CD14-positive monocyte (primary cell): Measurements from ENCODE around the gene MAD1L1. TPM values are rescaled to one million over a fixed set of nuclear protein-coding genes. Genes with fewer than 3 reads are reported as not detected.

Source experiments
- DNase-seq, 3 donors: peaks; one replicate each; pipeline ENCODE4 v3.0.0-alpha.2; 2011 to 2022
- H2AFZ ChIP-seq: 2 replicates; pipeline ENCODE4 v1.6.0; 2012; ENCODE audit warnings: mild to moderate bottlenecking, low read depth, low read length, inconsistent platforms; ENCODE audit not compliant: insufficient read depth, poor library complexity, severe bottlenecking
- H3K27ac ChIP-seq, 2 donors: 1 replicate in 1 of 2; 2 replicates in 1 of 2; pipeline ENCODE4 v1.5.1; 2012 to 2013; ENCODE audit warnings: low read length in 2 of 2, control low read depth in 1 of 2, inconsistent platforms in 1 of 2, low read depth in 1 of 2, mild to moderate bottlenecking in 1 of 2
- H3K27me3 ChIP-seq, 2 donors: one replicate each; pipeline versions ENCODE4 v1.6.0 to v1.6.1; 2011 to 2013; ENCODE audit warnings: low read length in 2 of 2; ENCODE audit not compliant: control insufficient read depth in 2 of 2, insufficient read depth in 2 of 2
- H3K36me3 ChIP-seq, 2 donors: replicated peaks in 1 of 2; 1 replicate in 1 of 2; 2 replicates in 1 of 2; pipeline versions ENCODE4 v1.5.1 to v1.6.1; 2012 to 2013; ENCODE audit warnings: low read length in 2 of 2, control low read depth in 1 of 2, inconsistent platforms in 1 of 2, mild to moderate bottlenecking in 1 of 2; ENCODE audit not compliant: insufficient read depth in 2 of 2, control insufficient read depth in 1 of 2
- H3K4me1 ChIP-seq, 2 donors: 1 replicate in 1 of 2; 2 replicates in 1 of 2; pipeline versions ENCODE4 v1.5.1 to v1.6.1; 2012 to 2013; ENCODE audit warnings: low read length in 2 of 2, control low read depth in 1 of 2, inconsistent platforms in 1 of 2, mild to moderate bottlenecking in 1 of 2, moderate library complexity in 1 of 2; ENCODE audit not compliant: insufficient read depth in 2 of 2, control insufficient read depth in 1 of 2
- H3K4me2 ChIP-seq: replicated peaks from 2 replicates; pipeline ENCODE3; 2012; ENCODE audit warnings: low read length, moderate library complexity, mild to moderate bottlenecking; ENCODE audit not compliant: poor library complexity, severe bottlenecking; ENCODE audit errors: extremely low read depth
- H3K4me3 ChIP-seq, 3 experiments: fragments of 200-600 bp in 1 of 3; sonication (generic) in 1 of 3; replicated peaks in 1 of 3; 1 replicate in 2 of 3; 2 replicates in 1 of 3; pipeline ENCODE4 v1.5.1; 2011 to 2013; ENCODE audit warnings: low read length in 3 of 3, mild to moderate bottlenecking in 3 of 3, control low read depth in 2 of 3, low read depth in 2 of 3, inconsistent platforms in 1 of 3, moderate library complexity in 1 of 3
- H3K79me2 ChIP-seq: 2 replicates; pipeline ENCODE4 v1.6.0; 2012; ENCODE audit warnings: mild to moderate bottlenecking, control low read depth, inconsistent platforms, low read length, moderate library complexity; ENCODE audit not compliant: insufficient read depth
- H3K9ac ChIP-seq: 2 replicates; pipeline ENCODE4 v1.6.0; 2017; ENCODE audit warnings: low read length, mild to moderate bottlenecking; ENCODE audit not compliant: insufficient read depth, poor library complexity, severe bottlenecking
- H3K9me3 ChIP-seq, 2 donors: replicated peaks in 1 of 2; 1 replicate in 1 of 2; 2 replicates in 1 of 2; pipeline versions ENCODE4 v1.5.1 to v1.6.1; 2012 to 2013; ENCODE audit warnings: low read length in 2 of 2, control low read depth in 1 of 2; ENCODE audit not compliant: control insufficient read depth in 1 of 2, insufficient read depth in 1 of 2
- H4K20me1 ChIP-seq: 2 replicates; pipeline ENCODE4 v1.6.0; 2012; ENCODE audit warnings: mild to moderate bottlenecking, low read length, control low read depth, moderate library complexity; ENCODE audit not compliant: insufficient read depth
- H3K27ac Mint-ChIP-seq, 7 donors: one replicate each; pipeline ENCODE4 v1.8.0; 2020; ENCODE audit warnings: mild to moderate bottlenecking in 7 of 7, mixed read lengths in 7 of 7, moderate library complexity in 6 of 7, inconsistent platforms in 2 of 7
- H3K27me3 Mint-ChIP-seq, 3 donors: one replicate each; pipeline ENCODE4 v1.8.0; 2021 to 2022; ENCODE audit warnings: low read depth in 3 of 3, mild to moderate bottlenecking in 3 of 3, mixed read lengths in 3 of 3, moderate library complexity in 3 of 3, inconsistent platforms in 1 of 3
- H3K36me3 Mint-ChIP-seq, 2 donors: one replicate each; pipeline ENCODE4 v1.8.0; 2020; ENCODE audit warnings: mixed read lengths in 2 of 2, inconsistent platforms in 1 of 2, mild to moderate bottlenecking in 1 of 2
- H3K4me1 Mint-ChIP-seq: one replicate; pipeline ENCODE4 v1.8.0; 2020; ENCODE audit warnings: mild to moderate bottlenecking, mixed read lengths
- H3K4me3 Mint-ChIP-seq, 2 donors: one replicate each; pipeline ENCODE4 v1.8.0; 2020; ENCODE audit warnings: mild to moderate bottlenecking in 2 of 2, mixed read lengths in 2 of 2, moderate library complexity in 1 of 2
- H3K9me3 Mint-ChIP-seq, 7 donors: one replicate each; pipeline ENCODE4 v1.8.0; 2020 to 2022; ENCODE audit warnings: mixed read lengths in 7 of 7, mild to moderate bottlenecking in 6 of 7, moderate library complexity in 6 of 7, inconsistent platforms in 2 of 7
- WGBS: methylation state at CpG from one replicate; pipeline ENCODE4 v1.1.5; 2013; ENCODE audit warnings: missing lambda C conversion rate; ENCODE audit not compliant: insufficient coverage; 5-methylcytosine and 5-hydroxymethylcytosine counted together
- intact Hi-C, 2 donors: fragments of 100-400 bp; cut with micrococcal nuclease; formaldehyde crosslinking; loops; one replicate each; pipeline versions ENCODE4 v1.15.0 to v1.15.1; 2023
- polyA plus RNA-seq, 3 donors: library from polyadenylated mRNA; depleted of rRNA in 1 of 3; unstranded in 2 of 3; stranded (reverse) in 1 of 3; fragments of 300-500 nt in 2 of 3; fragments of >200 nt in 1 of 3; fragmentation: Illumina TruSeq in 2 of 3; gene quantifications; 1 replicate in 2 of 3; 2 replicates in 1 of 3; pipeline ENCODE4 v1.2.3, GENCODE V29; 2012 to 2021
- TF ChIP-seq, protein P1 (sequence below): fragments of 200-600 bp; IDR thresholded peaks from one replicate; pipeline ENCODE4 v1.8.0; 2022; ENCODE audit warnings: antibody characterized with exemption, mild to moderate bottlenecking

The MAD1L1 gene
- polyA plus RNA-seq, 3 donors = 22.0 to 39.4 (median 33.2) TPM

DNA sequence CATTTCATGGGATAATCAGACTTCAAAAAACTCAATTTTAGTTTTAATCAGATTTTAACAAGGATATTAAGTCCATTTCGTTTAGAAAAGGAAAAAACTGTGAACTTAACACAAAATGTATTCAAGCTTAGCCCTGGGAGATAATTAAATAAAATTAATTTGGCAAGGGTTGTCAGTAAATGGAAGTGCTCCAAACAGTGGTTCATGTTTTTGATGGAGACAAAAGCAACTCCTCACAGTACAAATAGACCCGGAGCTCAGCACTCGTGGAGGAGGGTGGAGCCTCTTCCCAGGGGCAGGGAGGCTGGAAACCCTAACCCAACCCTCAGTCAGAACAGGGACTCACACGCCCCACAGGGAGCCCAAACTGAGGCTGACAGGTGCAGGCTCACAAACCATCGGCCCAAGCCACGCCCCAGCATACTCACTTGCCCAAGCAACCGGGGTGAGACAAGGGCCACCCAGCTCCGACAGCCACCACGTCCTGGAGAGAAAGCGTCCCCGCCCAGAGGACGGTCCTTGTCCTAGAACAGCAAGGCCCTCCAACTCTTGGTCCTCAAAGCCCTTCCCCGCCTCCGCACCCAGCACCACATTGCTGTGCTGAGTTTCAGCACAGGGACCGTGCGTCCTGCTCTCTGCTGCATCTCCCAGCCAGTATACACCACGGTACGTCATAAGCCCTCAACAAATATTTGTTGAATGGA lies 39.8 kb downstream of the MAD1L1 start:
- no peak for DNase-seq
- WGBS = 95% methylated on average over 15 of the region's 18 CpGs
- H3K4me2 ChIP-seq = no peak overlapping the region
- Mint-ChIP-seq H3K36me3 (peaks cover 66 to 86% of the 10 kb centered on the region in 2 donors), H3K4me1 (no peaks in the 10 kb centered on the region), H3K4me3 (no peak overlapping the region), H3K27me3 (peaks cover 0 to 2% (median 1%) of the 10 kb centered on the region in 3 donors), H3K27ac (no peak overlapping the region), H3K9me3 (peaks cover 11 to 26% (median 18%) of the 10 kb centered on the region in 7 donors)
- H3K4me3 ChIP-seq = no peak overlapping the region
- no peak overlapping the region for H3K9ac ChIP-seq
- H3K36me3 ChIP-seq = peaks cover 33 to 79% of the 10 kb centered on the region in 2 donors
- peaks cover 13 to 14% of the 10 kb centered on the region in 2 donors for H3K9me3 ChIP-seq
- H3K27ac ChIP-seq = no peak overlapping the region
- no peaks in the 10 kb centered on the region for H4K20me1 ChIP-seq
- H2AFZ ChIP-seq = no peak overlapping the region
- H3K79me2 ChIP-seq = no peaks in the 10 kb centered on the region
- no peaks in the 10 kb centered on the region for H3K4me1 ChIP-seq
- H3K27me3 ChIP-seq = no peaks in the 10 kb centered on the region
- intact Hi-C loops = no loop called here
- TF ChIP-seq, protein P1, sequence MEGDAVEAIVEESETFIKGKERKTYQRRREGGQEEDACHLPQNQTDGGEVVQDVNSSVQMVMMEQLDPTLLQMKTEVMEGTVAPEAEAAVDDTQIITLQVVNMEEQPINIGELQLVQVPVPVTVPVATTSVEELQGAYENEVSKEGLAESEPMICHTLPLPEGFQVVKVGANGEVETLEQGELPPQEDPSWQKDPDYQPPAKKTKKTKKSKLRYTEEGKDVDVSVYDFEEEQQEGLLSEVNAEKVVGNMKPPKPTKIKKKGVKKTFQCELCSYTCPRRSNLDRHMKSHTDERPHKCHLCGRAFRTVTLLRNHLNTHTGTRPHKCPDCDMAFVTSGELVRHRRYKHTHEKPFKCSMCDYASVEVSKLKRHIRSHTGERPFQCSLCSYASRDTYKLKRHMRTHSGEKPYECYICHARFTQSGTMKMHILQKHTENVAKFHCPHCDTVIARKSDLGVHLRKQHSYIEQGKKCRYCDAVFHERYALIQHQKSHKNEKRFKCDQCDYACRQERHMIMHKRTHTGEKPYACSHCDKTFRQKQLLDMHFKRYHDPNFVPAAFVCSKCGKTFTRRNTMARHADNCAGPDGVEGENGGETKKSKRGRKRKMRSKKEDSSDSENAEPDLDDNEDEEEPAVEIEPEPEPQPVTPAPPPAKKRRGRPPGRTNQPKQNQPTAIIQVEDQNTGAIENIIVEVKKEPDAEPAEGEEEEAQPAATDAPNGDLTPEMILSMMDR = no peak

DNA sequence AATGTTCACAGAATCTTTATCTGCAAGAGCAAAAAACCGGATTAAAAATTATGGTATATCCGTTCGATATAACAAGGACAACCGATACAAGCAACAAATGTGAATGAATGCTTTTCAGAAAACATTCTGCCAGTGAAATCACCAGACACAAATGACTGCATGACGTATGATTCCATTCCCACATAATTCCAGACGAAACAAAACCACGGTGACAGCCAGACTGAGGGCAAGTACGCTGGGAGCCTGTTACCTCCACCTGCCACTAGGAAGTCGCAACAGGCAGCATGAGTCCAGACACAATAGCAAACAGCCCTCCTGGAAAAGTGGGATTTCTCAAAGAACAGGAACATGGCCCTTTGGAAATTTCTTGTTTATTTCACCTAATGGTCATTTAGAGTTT lies 41.7 kb downstream of the MAD1L1 start:
- Histone ChIP-seq H3K79me2 (no peaks in the 10 kb centered on the region), H3K36me3 (peaks cover 23 to 77% of the 10 kb centered on the region in 2 donors), H3K27me3 (no peaks in the 10 kb centered on the region), H3K4me2 (no peak overlapping the region), H3K9ac (no peak overlapping the region), H3K9me3 (peaks cover 9 to 10% of the 10 kb centered on the region in 2 donors), H3K4me3 (no peak overlapping the region), H3K27ac (no peak overlapping the region), H3K4me1 (no peaks in the 10 kb centered on the region), H2AFZ (no peak overlapping the region), H4K20me1 (no peaks in the 10 kb centered on the region)
- whole genome bisulfite sequencing = 100% methylated on average over 6 of the region's 9 CpGs
- Mint-ChIP-seq H3K27ac (peak overlapping the region in 1 of 7 donors; percentile 4), H3K9me3 (peaks cover 9 to 13% (median 12%) of the 10 kb centered on the region in 7 donors), H3K27me3 (peaks cover 0 to 2% (median 1%) of the 10 kb centered on the region in 3 donors), H3K4me1 (no peaks in the 10 kb centered on the region), H3K4me3 (no peak overlapping the region), H3K36me3 (peaks cover 50 to 69% of the 10 kb centered on the region in 2 donors)
- intact Hi-C loops = no loop called here
- TF ChIP-seq, protein P1 = no peak
- no peak for DNase-seq
